GM12873 (cell line): ENCODE results near the gene TBL1XR1.

Experiments
- CTCF ChIP-seq: IDR thresholded peaks from 2 replicates; pipeline ENCODE4 v1.5.1; 2012; ENCODE audit warnings: low read depth, mild to moderate bottlenecking, moderate library complexity, low read length, control low read depth; ENCODE audit not compliant: insufficient read depth; ENCODE audit errors: missing control alignments

TBL1XR1 gene

GRCh38 chr3:177133860-177134815 lies 63.1 kb downstream of the TBL1XR1 start:
- no peak for TF ChIP-seq CTCF

- no peak for TF ChIP-seq CTCF
These were observed 65.2 kb downstream of the TBL1XR1 start for GRCh38 chr3:177131927-177132636.

GRCh38 chr3:177127008-177127407 lies 70.3 kb downstream of the TBL1XR1 start:
- no peak for TF ChIP-seq CTCF

GRCh38 chr3:177126015-177126773 lies 71.1 kb downstream of the TBL1XR1 start:
- TF ChIP-seq CTCF = no peak

GRCh38 chr3:177124882-177125281 lies 72.4 kb downstream of the TBL1XR1 start:
- TF ChIP-seq CTCF = no peak

GRCh38 chr3:177123822-177124221 lies 73.5 kb downstream of the TBL1XR1 start:
- TF ChIP-seq CTCF = no peak

- no peak for TF ChIP-seq CTCF
These were observed 75.0 kb downstream of the TBL1XR1 start for GRCh38 chr3:177122183-177122856.
